H1 (cell line): ENCODE data around the gene KRCC1. TPM values are rescaled to one million over a fixed set of nuclear protein-coding genes. Genes with fewer than 3 reads are reported as not detected.
"Not testable (repeated sequence)": the region's sequence is repeated elsewhere in the genome, so short reads cannot be mapped to it uniquely, and the experiment has no call there.

ENCODE experiments used
- CTCF ChIA-PET: fragments of 300-600 bp; sonication (Branson Sonifier 250); formaldehyde crosslinking; loops from one replicate; lab custom pipeline; 2021; ENCODE audit not compliant: partially characterized antibody; lab: Charles Lee
- POLR2A ChIA-PET: fragments of 300-600 bp; sonication (Branson Sonifier 250); formaldehyde crosslinking; loops from one replicate; lab custom pipeline; 2021; ENCODE audit warnings: inconsistent platforms; ENCODE audit not compliant: partially characterized antibody; lab: Charles Lee
- DNase-seq, 2 experiments: peaks; one replicate each; pipeline versions ENCODE4 v3.0.0 to v3.0.0-alpha.2; 2010 to 2022; ENCODE audit warnings: low spot score in 2 of 2, low read depth in 1 of 2, mixed read lengths in 1 of 2
- FAIRE-seq: peaks from 2 replicates; lab custom pipeline; 2011; peaks lifted over from hg19 to GRCh38; lab: Jason Lieb, UNC
- H2AFZ ChIP-seq: 2 replicates; pipeline ENCODE4 v1.8.1; 2012; ENCODE audit warnings: low read length, inconsistent platforms
- H2AK5ac ChIP-seq: 2 replicates; pipeline ENCODE4 v1.6.1; 2013; ENCODE audit warnings: low read depth, low read length
- H2BK120ac ChIP-seq: replicated peaks from 2 replicates; pipeline ENCODE3; 2013; ENCODE audit warnings: low read depth, low read length, inconsistent platforms
- H2BK12ac ChIP-seq: 2 replicates; pipeline ENCODE4 v1.6.1; 2013; ENCODE audit warnings: low read depth, low read length
- H2BK15ac ChIP-seq: 2 replicates; pipeline ENCODE4 v1.6.1; 2013; ENCODE audit warnings: low read length
- H2BK20ac ChIP-seq: 2 replicates; pipeline ENCODE4 v1.6.1; 2013; ENCODE audit warnings: low read length
- H2BK5ac ChIP-seq: 2 replicates; pipeline ENCODE4 v1.6.1; 2013; ENCODE audit warnings: low read depth, low read length
- H3K14ac ChIP-seq: 2 replicates; pipeline ENCODE4 v1.6.1; 2013; ENCODE audit warnings: inconsistent platforms; ENCODE audit not compliant: insufficient read length
- H3K18ac ChIP-seq: 2 replicates; pipeline ENCODE4 v1.6.1; 2013; ENCODE audit warnings: low read length; ENCODE audit errors: extremely low read depth
- H3K23ac ChIP-seq: 2 replicates; pipeline ENCODE4 v1.6.1; 2013; ENCODE audit warnings: inconsistent platforms; ENCODE audit not compliant: insufficient read length
- H3K23me2 ChIP-seq: 2 replicates; pipeline ENCODE4 v1.6.1; 2013; ENCODE audit warnings: low read depth, low read length
- H3K27ac ChIP-seq: 2 replicates; pipeline ENCODE4 v1.6.1; 2011; ENCODE audit warnings: low read depth, low read length, inconsistent platforms
- H3K27me3 ChIP-seq, 4 experiments: replicated peaks in 1 of 4; 1 replicate in 1 of 4; 2 replicates in 3 of 4; pipeline versions ENCODE4 v1.6.1 to v1.8.1; 2011 to 2013; ENCODE audit warnings: low read length in 3 of 4, mild to moderate bottlenecking in 3 of 4, inconsistent platforms in 2 of 4, mixed read lengths in 2 of 4, moderate library complexity in 1 of 4; ENCODE audit not compliant: control insufficient read depth in 3 of 4, insufficient read depth in 3 of 4; ENCODE audit errors: extremely low read depth in 1 of 4
- H3K36me3 ChIP-seq, 4 experiments: 2 replicates each; pipeline versions ENCODE4 v1.6.1 to v1.8.1; 2011 to 2013; ENCODE audit warnings: mild to moderate bottlenecking in 4 of 4, low read length in 3 of 4, moderate library complexity in 2 of 4, control low read depth in 1 of 4, inconsistent platforms in 1 of 4; ENCODE audit not compliant: insufficient read depth in 4 of 4, control insufficient read depth in 2 of 4
- H3K4ac ChIP-seq: replicated peaks from 2 replicates; pipeline ENCODE3; 2013; ENCODE audit warnings: low read length, low read depth, mixed read lengths, inconsistent platforms; ENCODE audit not compliant: insufficient read length
- H3K4me1 ChIP-seq, 4 experiments: replicated peaks in 1 of 4; 1 replicate in 1 of 4; 2 replicates in 3 of 4; pipeline versions ENCODE4 v1.6.1 to v1.8.1; 2011 to 2013; ENCODE audit warnings: low read length in 3 of 4, inconsistent platforms in 2 of 4, mixed read lengths in 1 of 4; ENCODE audit not compliant: insufficient read depth in 4 of 4, control insufficient read depth in 3 of 4
- H3K4me2 ChIP-seq, 2 experiments: 2 replicates each; pipeline versions ENCODE4 v1.6.1 to v1.8.1; 2011 to 2013; ENCODE audit warnings: low read depth in 2 of 2, low read length in 2 of 2, control low read depth in 1 of 2, inconsistent platforms in 1 of 2, mild to moderate bottlenecking in 1 of 2; ENCODE audit not compliant: insufficient read depth in 1 of 2
- H3K4me3 ChIP-seq, 4 experiments: fragments of 200-600, 300-600 bp in 1 of 4; sonication (generic), shearing (Covaris generic), sonication (Bioruptor Twin) in 1 of 4; 2 replicates each; pipeline versions ENCODE4 v1.5.1 to v1.8.1; 2011 to 2016; ENCODE audit warnings: low read length in 4 of 4, low read depth in 3 of 4, control low read depth in 2 of 4, inconsistent platforms in 2 of 4, mild to moderate bottlenecking in 2 of 4, mixed read lengths in 1 of 4, moderate library complexity in 1 of 4; ENCODE audit not compliant: insufficient read depth in 2 of 4; ENCODE audit errors: extremely low read depth in 1 of 4
- H3K56ac ChIP-seq: replicated peaks from 2 replicates; pipeline ENCODE3; 2013; ENCODE audit warnings: low read depth, mild to moderate bottlenecking, mixed read lengths, low read length, inconsistent platforms; ENCODE audit not compliant: insufficient read length
- H3K79me1 ChIP-seq: 2 replicates; pipeline ENCODE4 v1.6.1; 2013; ENCODE audit warnings: low read depth, low read length, control low read depth
- H3K79me2 ChIP-seq, 2 experiments: 2 replicates each; pipeline versions ENCODE4 v1.6.1 to v1.8.1; 2012 to 2013; ENCODE audit warnings: low read length in 2 of 2, mild to moderate bottlenecking in 2 of 2, inconsistent platforms in 1 of 2; ENCODE audit not compliant: insufficient read depth in 2 of 2, control insufficient read depth in 1 of 2
- H3K9ac ChIP-seq, 4 experiments: replicated peaks in 1 of 4; 1 replicate in 1 of 4; 2 replicates in 3 of 4; pipeline versions ENCODE4 v1.6.1 to v1.8.1; 2011 to 2013; ENCODE audit warnings: low read depth in 3 of 4, low read length in 3 of 4, control low read depth in 2 of 4, mild to moderate bottlenecking in 2 of 4, moderate library complexity in 2 of 4, inconsistent platforms in 1 of 4; ENCODE audit errors: extremely low read depth in 1 of 4
- H3K9me3 ChIP-seq, 2 experiments: 2 replicates each; pipeline versions ENCODE4 v1.6.1 to v1.8.1; 2012 to 2013; ENCODE audit warnings: mild to moderate bottlenecking in 2 of 2, moderate library complexity in 2 of 2, control low read depth in 1 of 2, inconsistent platforms in 1 of 2, low read depth in 1 of 2, low read length in 1 of 2, mixed read lengths in 1 of 2; ENCODE audit not compliant: insufficient read depth in 2 of 2
- H4K20me1 ChIP-seq, 2 experiments: replicated peaks in 1 of 2; 2 replicates each; pipeline versions ENCODE3 to v1.8.1; 2011 to 2013; ENCODE audit warnings: inconsistent platforms in 2 of 2, low read length in 2 of 2, mild to moderate bottlenecking in 1 of 2; ENCODE audit not compliant: insufficient read depth in 2 of 2, control insufficient read depth in 1 of 2
- H4K5ac ChIP-seq: 2 replicates; pipeline ENCODE4 v1.6.1; 2013; ENCODE audit warnings: low read length, low read depth, mixed read lengths, inconsistent platforms; ENCODE audit not compliant: insufficient read length
- H4K8ac ChIP-seq: 2 replicates; pipeline ENCODE4 v1.8.0; 2013; ENCODE audit warnings: mild to moderate bottlenecking, moderate library complexity, low read length, inconsistent platforms; ENCODE audit not compliant: insufficient read depth; ENCODE audit errors: extremely low read depth
- H4K91ac ChIP-seq: replicated peaks from 2 replicates; pipeline ENCODE3; 2013; ENCODE audit warnings: low read length, mixed read lengths, inconsistent platforms; ENCODE audit not compliant: insufficient read length
- ATF2 ChIP-seq: IDR thresholded peaks from 2 replicates; pipeline ENCODE4 v1.6.1; 2012; ENCODE audit warnings: low read length, inconsistent platforms
- EZH2 ChIP-seq: fragments of 200-600 bp; sonication (generic); IDR thresholded peaks from 2 replicates; pipeline ENCODE4 v1.7.1; 2012; ENCODE audit warnings: low read depth, mild to moderate bottlenecking, moderate library complexity, low read length, inconsistent platforms; ENCODE audit not compliant: severe bottlenecking
- KDM1A ChIP-seq: fragments of 200-600, 300-600 bp; sonication (generic); IDR thresholded peaks from 2 replicates; pipeline ENCODE4 v1.7.1; 2016; ENCODE audit warnings: mild to moderate bottlenecking, low read length, borderline replicate concordance
- RNF2 ChIP-seq: fragments of 200-900, 300-1000 bp; sonication (generic); IDR thresholded peaks from 2 replicates; pipeline ENCODE4 v1.7.1; 2016; ENCODE audit warnings: borderline replicate concordance, low read depth, mild to moderate bottlenecking, antibody characterized with exemption, low read length; ENCODE audit not compliant: poor library complexity, severe bottlenecking; ENCODE audit errors: missing control alignments
- SIRT6 ChIP-seq: IDR thresholded peaks from one replicate; pipeline ENCODE4 v1.7.1; 2012; ENCODE audit warnings: low read length, inconsistent platforms
- WGBS, 2 experiments: shearing (Covaris generic) in 1 of 2; methylation state at CpG; one replicate each; pipeline versions ENCODE4 v1.1.6 to v1.1.7; 2013 to 2015; ENCODE audit warnings: low lambda C conversion rate in 2 of 2, mixed read lengths in 2 of 2, inconsistent platforms in 1 of 2, low coverage in 1 of 2, missing lambda C conversion rate in 1 of 2; ENCODE audit not compliant: insufficient replicate concordance in 2 of 2, insufficient coverage in 1 of 2, insufficient read length in 1 of 2; ENCODE audit errors: extremely low coverage in 1 of 2, missing lambda C conversion rate in 1 of 2; 5-methylcytosine and 5-hydroxymethylcytosine counted together
- polyA plus RNA-seq, 7 experiments: library from polyadenylated mRNA; depleted of rRNA in 3 of 7; stranded (reverse) in 5 of 7; unstranded in 2 of 7; fragments of >200 nt in 5 of 7; fragments of 200-250 nt in 2 of 7; gene quantifications; 1 replicate in 5 of 7; 2 replicates in 1 of 7; 4 replicates in 1 of 7; pipeline versions ENCODE4 v1.2.1 to v1.2.3, GENCODE V29; 2011 to 2013; ENCODE audit warnings: missing spikeins in 2 of 7, mixed read lengths in 2 of 7
- total RNA-seq: library from RNA; stranded (reverse); fragmentation: NEBNext Ultra II Directional; extraction: Animal tissue kit (Norgen Biotek cat#: 25700); gene quantifications from 2 replicates; pipeline ENCODE4 v1.2.1, GENCODE V29; 2021

Gene KRCC1
- total and polyA plus RNA-seq, 2 of the 8 experiments (the other 6 are each of a cell fraction or from before 2014, with no cell fraction given) = 5.1 to 8.5 TPM

- TF ChIP-seq KDM1A (no peak), EZH2 (no peak), SIRT6 (no peak), ATF2 (no peak), RNF2 (no peak)
Measured at GRCh38 chr2:88048541-88048940, 7.0 kb downstream of the KRCC1 start (continued).

GRCh38 chr2:88045561-88045960, 10.0 kb downstream of the KRCC1 start:
- H2BK20ac ChIP-seq, H3K79me1 ChIP-seq, H3K36me3 ChIP-seq, H3K4ac ChIP-seq, H2BK120ac ChIP-seq, H4K20me1 ChIP-seq, H2BK5ac ChIP-seq, DNase-seq, H4K8ac ChIP-seq, H3K27me3 ChIP-seq, H3K79me2 ChIP-seq, H3K23ac ChIP-seq, H2BK12ac ChIP-seq, H2BK15ac ChIP-seq, H2AK5ac ChIP-seq, H3K4me2 ChIP-seq, H3K4me1 ChIP-seq, H2AFZ ChIP-seq, H3K56ac ChIP-seq, H3K9ac ChIP-seq, H3K18ac ChIP-seq, H3K23me2 ChIP-seq, H4K5ac ChIP-seq, H3K4me3 ChIP-seq, H3K27ac ChIP-seq, H3K14ac ChIP-seq, FAIRE-seq, H3K9me3 ChIP-seq, H4K91ac ChIP-seq: not testable (repeated sequence)
- ChIA-PET POLR2A (interaction anchor here (0.7 to 0.9 kb wide), 2 partner anchors 11 to 29 kb away, joined by 3 to 5 read pairs; partner anchors contain the start of gene RNU2-63P), CTCF (interaction anchor here (0.6 to 3.0 kb wide), 4 partner anchors 9 to 624 kb away, joined by 3 to 16 read pairs (median 3); no protein-coding TSS in a partner anchor)
- 94% methylated on average over 6 of the region's 6 CpGs; no CpG with 5 or more reads in 1 of the 2 experiments for WGBS, 2 experiments
